HCT116 (cell line): ENCODE measurements around the gene RNF114. TPM values are rescaled to one million over a fixed set of nuclear protein-coding genes. Genes with fewer than 3 reads are reported as not detected.

ENCODE experiments used
- ATAC-seq: fragments of 200-7000 bp; cut with Tn5 transposase; 2 replicates; pipeline ENCODE4 v1.9.1; 2020; ENCODE audit warnings: mild to moderate bottlenecking, moderate library complexity
- BruUV-seq: library from RNA; stranded (reverse); fragments of 400-500 nt; replicated peaks from 2 replicates; lab custom pipeline; 2021; lab: Mats Ljungman, UMichigan
- CTCF ChIA-PET: fragments of 300-600 bp; sonication (Branson Sonifier 250); formaldehyde crosslinking; loops from one replicate; lab custom pipeline; 2021; ENCODE audit warnings: antibody characterized with exemption; lab: Charles Lee
- POLR2A ChIA-PET: fragments of 300-600, 350-600 bp; sonication (Branson Sonifier 250); formaldehyde crosslinking; loops from one replicate; lab custom pipeline; 2021; ENCODE audit warnings: antibody characterized with exemption; lab: Charles Lee
- RAD21 ChIA-PET, 2 experiments: fragments of 300-600 bp; sonication (Branson Sonifier 250); formaldehyde crosslinking; loops; one replicate each; lab custom pipeline; 2023; ENCODE audit warnings: low total read pairs in 2 of 2; ENCODE audit not compliant: uncharacterized antibody in 2 of 2, unreplicated experiment in 2 of 2, low non-redundant PET in 1 of 2; lab: Charles Lee
- DNase-seq: peaks from one replicate; pipeline ENCODE4 v3.0.0-alpha.2; 2010; ENCODE audit warnings: low read depth, low spot score
- H2AFZ ChIP-seq: fragments of 200-600 bp; shearing (Covaris generic), sonication (generic); 2 replicates; pipeline ENCODE4 v1.6.1; 2017; ENCODE audit warnings: low read depth, mixed run types, mixed read lengths, antibody characterized with exemption, low read length; ENCODE audit not compliant: poor library complexity, severe bottlenecking
- H3K27ac ChIP-seq: 2 replicates; pipeline ENCODE4 v1.5.1; 2012; ENCODE audit warnings: low read depth, low read length
- H3K27me3 ChIP-seq: fragments of 200-600 bp; sonication (generic); 2 replicates; pipeline ENCODE4 v1.6.1; 2016; ENCODE audit warnings: mixed run types, low read length, mixed read lengths; ENCODE audit not compliant: insufficient read depth
- H3K36me3 ChIP-seq, 2 experiments: fragments of 200-500 bp in 1 of 2; fragments of 200-600 bp in 1 of 2; sonication (Bioruptor generic) in 1 of 2; sonication (generic) in 1 of 2; 2 replicates each; pipeline versions ENCODE4 v1.5.1 to v1.6.1; 2014 to 2016; ENCODE audit warnings: low read length in 2 of 2, inconsistent platforms in 1 of 2, mixed read lengths in 1 of 2, mixed run types in 1 of 2; ENCODE audit not compliant: insufficient read depth in 2 of 2, control insufficient read depth in 1 of 2
- H3K4me1 ChIP-seq, 2 experiments: fragments of 200-600 bp in 1 of 2; sonication (generic) in 1 of 2; 2 replicates each; pipeline versions ENCODE4 v1.5.1 to v1.6.1; 2012 to 2017; ENCODE audit warnings: low read length in 2 of 2, inconsistent platforms in 1 of 2, mild to moderate bottlenecking in 1 of 2, mixed read lengths in 1 of 2, mixed run types in 1 of 2, moderate library complexity in 1 of 2; ENCODE audit not compliant: insufficient read depth in 2 of 2, control insufficient read depth in 1 of 2
- H3K4me2 ChIP-seq: fragments of 200-600 bp; sonication (generic); 2 replicates; pipeline ENCODE4 v1.6.1; 2017; ENCODE audit warnings: mixed run types, low read length, mixed read lengths
- H3K4me3 ChIP-seq, 2 experiments: fragments of 200-600 bp in 1 of 2; sonication (generic) in 1 of 2; replicated peaks in 1 of 2; 2 replicates each; pipeline ENCODE4 v1.5.1; 2011 to 2016; ENCODE audit warnings: low read length in 2 of 2, control low read depth in 1 of 2, low read depth in 1 of 2, mild to moderate bottlenecking in 1 of 2, mixed read lengths in 1 of 2, mixed run types in 1 of 2
- H3K79me2 ChIP-seq: fragments of 200-600 bp; sonication (generic); 2 replicates; pipeline ENCODE4 v1.6.1; 2017; ENCODE audit warnings: mild to moderate bottlenecking, mixed run types, low read length, moderate library complexity, mixed read lengths; ENCODE audit not compliant: insufficient read depth
- H3K9ac ChIP-seq: fragments of 200-600 bp; sonication (generic); 2 replicates; pipeline ENCODE4 v1.6.1; 2016; ENCODE audit warnings: low read length, mixed read lengths
- H3K9me2 ChIP-seq: fragments of 200-600 bp; sonication (generic), shearing (Covaris generic); 2 replicates; pipeline ENCODE4 v1.6.1; 2017; ENCODE audit warnings: mixed run types, mild to moderate bottlenecking, moderate library complexity; ENCODE audit not compliant: insufficient read depth
- H3K9me3 ChIP-seq, 2 experiments: fragments of 200-500 bp in 1 of 2; fragments of 200-600 bp in 1 of 2; sonication (Bioruptor generic) in 1 of 2; sonication (generic) in 1 of 2; 2 replicates each; pipeline ENCODE4 v1.6.1; 2014 to 2017; ENCODE audit warnings: low read length in 2 of 2, mixed read lengths in 2 of 2, inconsistent platforms in 1 of 2, low read depth in 1 of 2, mild to moderate bottlenecking in 1 of 2, mixed run types in 1 of 2, moderate library complexity in 1 of 2; ENCODE audit not compliant: control insufficient read depth in 1 of 2, insufficient read depth in 1 of 2
- H4K20me1 ChIP-seq: fragments of 200-600 bp; sonication (generic), shearing (Covaris generic); 2 replicates; pipeline ENCODE4 v1.6.1; 2017; ENCODE audit warnings: mixed run types, mild to moderate bottlenecking, moderate library complexity; ENCODE audit not compliant: insufficient read depth
- EZH2phosphoT487 ChIP-seq: fragments of 200-600 bp; IDR thresholded peaks from 2 replicates; pipeline ENCODE4 v1.6.1; 2018; ENCODE audit warnings: antibody characterized with exemption, borderline replicate concordance
- FOSL1 ChIP-seq: IDR thresholded peaks from 2 replicates; pipeline ENCODE4 v1.6.1; 2012; ENCODE audit warnings: low read depth
- JUND ChIP-seq: IDR thresholded peaks from 2 replicates; pipeline ENCODE4 v1.6.1; 2012
- POLR2A ChIP-seq: IDR thresholded peaks from 2 replicates; pipeline ENCODE4 v1.7.0; 2011; ENCODE audit warnings: borderline replicate concordance; ENCODE audit not compliant: insufficient read depth, insufficient read length; ENCODE audit errors: extremely low read depth
- RAD21 ChIP-seq: IDR thresholded peaks from 2 replicates; pipeline ENCODE4 v1.6.1; 2012; ENCODE audit warnings: low read depth, mild to moderate bottlenecking
- SIN3A ChIP-seq: IDR thresholded peaks from 2 replicates; pipeline ENCODE4 v1.6.1; 2012; ENCODE audit warnings: low read depth
- SP1 ChIP-seq: IDR thresholded peaks from 2 replicates; pipeline ENCODE4 v1.6.1; 2012; ENCODE audit warnings: low read depth
- SRF ChIP-seq: IDR thresholded peaks from 2 replicates; pipeline ENCODE4 v1.6.1; 2012; ENCODE audit warnings: low read depth
- TCF7L2 ChIP-seq: IDR thresholded peaks from 2 replicates; pipeline ENCODE4 v1.7.0; 2011; ENCODE audit warnings: borderline replicate concordance, inconsistent platforms; ENCODE audit not compliant: insufficient read depth, insufficient read length; ENCODE audit errors: extremely low read depth
- YY1 ChIP-seq: IDR thresholded peaks from 2 replicates; pipeline ENCODE4 v1.6.1; 2011; ENCODE audit warnings: low read length, low read depth, moderate library complexity, mild to moderate bottlenecking; ENCODE audit not compliant: insufficient replicate concordance; ENCODE audit errors: extremely low read depth
- ZBTB33 ChIP-seq: IDR thresholded peaks from 2 replicates; pipeline ENCODE4 v1.6.1; 2011; ENCODE audit warnings: mild to moderate bottlenecking, low read length, moderate library complexity; ENCODE audit not compliant: insufficient replicate concordance; ENCODE audit errors: extremely low read depth
- ZFX ChIP-seq: fragments of 450-650 bp; IDR thresholded peaks from 2 replicates; pipeline ENCODE4 v1.6.1; 2017
- ZNF274 ChIP-seq: fragments of 200-500 bp; sonication (Bioruptor generic); IDR thresholded peaks from 2 replicates; pipeline ENCODE4 v1.6.1; 2014; ENCODE audit warnings: mild to moderate bottlenecking, low read depth, low read length, inconsistent platforms
- intact Hi-C: fragments of 100-400 bp; cut with micrococcal nuclease; formaldehyde crosslinking; loops from 2 replicates; pipeline ENCODE4 v1.10.0; 2022
- total RNA-seq: library from RNA; stranded (reverse); gene quantifications from one replicate; pipeline ENCODE4 v1.2.1, GENCODE V29; 2021; ENCODE audit not compliant: unreplicated experiment
- TF ChIP-seq, protein P1 (sequence below): IDR thresholded peaks from 2 replicates; pipeline ENCODE4 v1.6.1; 2012
- TF ChIP-seq, protein P2 (sequence below): IDR thresholded peaks from 2 replicates; pipeline ENCODE4 v1.6.1; 2012; ENCODE audit warnings: low read depth

The RNF114 gene
- total RNA-seq, 1 experiment from 2014 or later = 66.8 TPM

DNA sequence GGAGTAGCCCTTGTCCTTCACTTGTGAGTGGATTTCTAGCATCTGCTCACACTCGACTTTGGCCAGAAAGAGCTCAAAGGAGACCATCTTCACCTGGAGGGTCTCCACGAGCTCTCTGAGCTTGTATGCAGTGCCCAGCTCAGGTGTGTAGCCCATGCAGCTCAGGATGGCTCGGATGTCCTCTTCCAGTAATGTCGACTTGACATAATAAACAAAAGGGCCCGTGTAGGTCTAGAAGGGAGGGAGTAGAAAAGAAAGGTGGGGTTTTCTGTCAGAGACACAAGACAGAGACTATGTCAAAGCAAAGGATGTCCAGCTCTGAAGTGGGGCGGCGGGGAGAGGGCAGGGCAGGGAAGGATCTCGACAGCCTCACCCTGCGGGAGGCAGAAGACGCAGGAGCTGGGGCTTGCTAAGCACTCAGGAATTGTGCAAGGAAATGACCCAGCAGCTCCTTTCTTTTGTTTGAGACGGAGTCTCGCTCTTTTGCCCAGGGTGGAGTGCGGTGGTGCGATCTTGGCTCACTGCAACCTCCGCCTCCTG, 29.5 kb upstream of the RNF114 start:
- RAD21 ChIA-PET = no interaction called here
- no peak overlapping the region for H3K4me3 ChIP-seq
- TF ChIP-seq, protein P1, sequence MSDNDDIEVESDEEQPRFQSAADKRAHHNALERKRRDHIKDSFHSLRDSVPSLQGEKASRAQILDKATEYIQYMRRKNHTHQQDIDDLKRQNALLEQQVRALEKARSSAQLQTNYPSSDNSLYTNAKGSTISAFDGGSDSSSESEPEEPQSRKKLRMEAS = no peak
- TF ChIP-seq ZBTB33 (no peak), EZH2phosphoT487 (no peak), ZNF274 (no peak), POLR2A (no peak), FOSL1 (no peak), JUND (no peak), RAD21 (no peak), SIN3A (no peak), TCF7L2 (no peak), ZFX (no peak), YY1 (no peak), SRF (no peak), SP1 (no peak)
- TF ChIP-seq, protein P2, sequence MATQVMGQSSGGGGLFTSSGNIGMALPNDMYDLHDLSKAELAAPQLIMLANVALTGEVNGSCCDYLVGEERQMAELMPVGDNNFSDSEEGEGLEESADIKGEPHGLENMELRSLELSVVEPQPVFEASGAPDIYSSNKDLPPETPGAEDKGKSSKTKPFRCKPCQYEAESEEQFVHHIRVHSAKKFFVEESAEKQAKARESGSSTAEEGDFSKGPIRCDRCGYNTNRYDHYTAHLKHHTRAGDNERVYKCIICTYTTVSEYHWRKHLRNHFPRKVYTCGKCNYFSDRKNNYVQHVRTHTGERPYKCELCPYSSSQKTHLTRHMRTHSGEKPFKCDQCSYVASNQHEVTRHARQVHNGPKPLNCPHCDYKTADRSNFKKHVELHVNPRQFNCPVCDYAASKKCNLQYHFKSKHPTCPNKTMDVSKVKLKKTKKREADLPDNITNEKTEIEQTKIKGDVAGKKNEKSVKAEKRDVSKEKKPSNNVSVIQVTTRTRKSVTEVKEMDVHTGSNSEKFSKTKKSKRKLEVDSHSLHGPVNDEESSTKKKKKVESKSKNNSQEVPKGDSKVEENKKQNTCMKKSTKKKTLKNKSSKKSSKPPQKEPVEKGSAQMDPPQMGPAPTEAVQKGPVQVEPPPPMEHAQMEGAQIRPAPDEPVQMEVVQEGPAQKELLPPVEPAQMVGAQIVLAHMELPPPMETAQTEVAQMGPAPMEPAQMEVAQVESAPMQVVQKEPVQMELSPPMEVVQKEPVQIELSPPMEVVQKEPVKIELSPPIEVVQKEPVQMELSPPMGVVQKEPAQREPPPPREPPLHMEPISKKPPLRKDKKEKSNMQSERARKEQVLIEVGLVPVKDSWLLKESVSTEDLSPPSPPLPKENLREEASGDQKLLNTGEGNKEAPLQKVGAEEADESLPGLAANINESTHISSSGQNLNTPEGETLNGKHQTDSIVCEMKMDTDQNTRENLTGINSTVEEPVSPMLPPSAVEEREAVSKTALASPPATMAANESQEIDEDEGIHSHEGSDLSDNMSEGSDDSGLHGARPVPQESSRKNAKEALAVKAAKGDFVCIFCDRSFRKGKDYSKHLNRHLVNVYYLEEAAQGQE = no peak
- H3K36me3 ChIP-seq = peaks cover 7 to 20% of the 10 kb centered on the region in 2 experiments; a peak in 2 of 4 replicates
- no peak overlapping the region for H3K27ac ChIP-seq
- no peak overlapping the region for H3K4me2 ChIP-seq
- no peak overlapping the region for H3K9ac ChIP-seq
- H2AFZ ChIP-seq = no peak overlapping the region
- CTCF ChIA-PET = no interaction called here
- intact Hi-C loops = no loop called here
- H3K79me2 ChIP-seq = peaks cover 24% of the 10 kb centered on the region
- H3K27me3 ChIP-seq = no peaks in the 10 kb centered on the region
- POLR2A ChIA-PET = no interaction called here
- DNase-seq (no peak), ATAC-seq (no peak)
- no peaks in the 10 kb centered on the region for H3K9me2 ChIP-seq
- H3K9me3 ChIP-seq = no peaks in the 10 kb centered on the region
- H3K4me1 ChIP-seq = no peaks in the 10 kb centered on the region
- H4K20me1 ChIP-seq = 0 out of 2 replicates have a peak, but pooled peaks cover 3% of the 10 kb centered on the region
- BruUV-seq = no TSS peak
